ENCODE data around the gene JCAD.

Gene JCAD

GRCh38 chr10:30083934-30084333 is 24.5 kb upstream of the JCAD start:
- no peak for TF ChIP-seq CTCF (IDR thresholded peaks at IDR 0.05; ENCODE audit: low read length, missing control alignments)
- no peak for DNase-seq (ENCODE audit: low read depth)
- no peak overlapping the region for H3K4me3 ChIP-seq (replicated peaks; ENCODE audit: low read depth, low read length)

- no peak for DNase-seq (ENCODE audit: low read depth)
These were observed 21.8 kb upstream of the JCAD start for GRCh38 chr10:30081182-30081581.

GRCh38 chr10:30080161-30080560 is 20.8 kb upstream of the JCAD start:
- H3K4me3 ChIP-seq (replicated peaks; ENCODE audit: low read depth, low read length), result no peak overlapping the region
- no peak for TF ChIP-seq CTCF (IDR thresholded peaks at IDR 0.05; ENCODE audit: low read length, missing control alignments)
- DNase-seq (ENCODE audit: low read depth), result no peak

More at GRCh38 chr10:30081182-30081581, 21.8 kb upstream of the JCAD start:
- TF ChIP-seq CTCF (IDR thresholded peaks at IDR 0.05; ENCODE audit: low read length, missing control alignments), result no peak
- H3K4me3 ChIP-seq (replicated peaks; ENCODE audit: low read depth, low read length), result no peak overlapping the region

- no peak for DNase-seq (ENCODE audit: low read depth)
- TF ChIP-seq CTCF (IDR thresholded peaks at IDR 0.05; ENCODE audit: low read length, missing control alignments), result no peak
- H3K4me3 ChIP-seq (replicated peaks; ENCODE audit: low read depth, low read length), result no peak overlapping the region
These were observed 20.0 kb upstream of the JCAD start for GRCh38 chr10:30079408-30079807.

- no peak for DNase-seq (ENCODE audit: low read depth)
- TF ChIP-seq CTCF (IDR thresholded peaks at IDR 0.05; ENCODE audit: low read length, missing control alignments), result no peak
- H3K4me3 ChIP-seq (replicated peaks; ENCODE audit: low read depth, low read length), result no peak overlapping the region
These were observed 16.1 kb upstream of the JCAD start for GRCh38 chr10:30075481-30075880.

- H3K4me3 ChIP-seq (replicated peaks; ENCODE audit: low read depth, low read length), result no peak overlapping the region
- TF ChIP-seq CTCF (IDR thresholded peaks at IDR 0.05; ENCODE audit: low read length, missing control alignments), result no peak
- DNase-seq (ENCODE audit: low read depth), result no peak
These were observed 15.5 kb upstream of the JCAD start for GRCh38 chr10:30074933-30075332.

GRCh38 chr10:30074090-30074489 is 14.7 kb upstream of the JCAD start:
- H3K4me3 ChIP-seq (replicated peaks; ENCODE audit: low read depth, low read length), result no peak overlapping the region
- no peak for TF ChIP-seq CTCF (IDR thresholded peaks at IDR 0.05; ENCODE audit: low read length, missing control alignments)
- no peak for DNase-seq (ENCODE audit: low read depth)
